ENCODE data around the gene CCDC14. TPM values are rescaled to one million over a fixed set of nuclear protein-coding genes. Genes with fewer than 3 reads are reported as not detected.

CCDC14 gene
- polyA plus RNA-seq, 3 donors from 2014 or later: 0.17 to 6.4 (median 1.1) TPM

DNA sequence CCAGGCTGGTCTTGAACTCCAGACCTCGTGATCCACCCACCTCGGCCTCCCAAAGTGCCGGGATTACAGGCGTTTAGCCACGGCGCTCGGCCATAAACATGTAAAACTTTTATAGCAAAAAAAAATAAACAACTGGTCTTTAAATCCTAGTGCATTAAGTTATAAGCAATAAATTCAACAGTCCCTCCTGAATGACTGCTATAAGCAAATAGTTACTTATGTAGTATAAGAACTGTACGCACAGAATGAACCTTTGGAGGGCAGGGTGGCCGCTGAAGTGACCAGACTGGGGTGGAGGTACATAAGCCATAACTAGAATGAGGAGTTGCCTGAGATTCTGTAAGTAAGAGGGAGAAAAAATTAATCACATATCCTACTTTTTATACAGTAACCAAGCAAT, 12.6 kb downstream of the CCDC14 start:
- H3K36me3 Mint-ChIP-seq: peaks cover 16 to 44% (median 30%) of the 10 kb centered on the region in 3 donors
- no peak overlapping the region for H3K4me3 Mint-ChIP-seq
- H3K27ac Mint-ChIP-seq: no peak overlapping the region
- DNase-seq: no peak
- H3K27me3 Mint-ChIP-seq (ENCODE audit: low read depth in 3 of 3): no peaks in the 10 kb centered on the region
- no peaks in the 10 kb centered on the region for H3K9me3 Mint-ChIP-seq
- no peaks in the 10 kb centered on the region for H3K4me1 Mint-ChIP-seq

DNA sequence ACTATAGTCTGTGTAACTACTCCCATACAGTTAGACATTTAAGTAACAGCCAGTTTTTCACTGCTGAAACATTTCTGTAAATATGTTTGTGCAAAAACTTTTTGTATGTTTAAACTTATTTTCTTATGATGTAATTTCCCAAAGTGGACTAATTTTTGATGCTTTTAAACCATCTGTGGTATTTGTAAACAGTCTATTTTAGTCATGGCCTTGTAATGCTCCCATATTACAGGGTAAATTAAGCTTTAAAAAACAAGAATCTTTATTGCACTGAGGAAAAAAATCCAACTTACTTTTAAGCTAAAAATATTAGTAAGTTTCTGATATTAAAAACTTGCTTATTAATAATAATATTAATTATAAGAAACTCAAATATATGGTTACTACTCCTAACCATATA, 13.5 kb downstream of the CCDC14 start:
- no peak for DNase-seq
- H3K27me3 Mint-ChIP-seq (ENCODE audit: low read depth in 3 of 3): no peaks in the 10 kb centered on the region
- H3K4me1 Mint-ChIP-seq: no peaks in the 10 kb centered on the region
- H3K4me3 Mint-ChIP-seq: no peak overlapping the region
- H3K27ac Mint-ChIP-seq: no peak overlapping the region
- H3K36me3 Mint-ChIP-seq: peaks cover 20 to 41% (median 32%) of the 10 kb centered on the region in 3 donors
- H3K9me3 Mint-ChIP-seq: no peaks in the 10 kb centered on the region

GRCh38 chr3:123941542-123941941, 19.5 kb downstream of the CCDC14 start:
- H3K4me3 Mint-ChIP-seq: no peak overlapping the region
- H3K27me3 Mint-ChIP-seq (ENCODE audit: low read depth in 3 of 3): no peaks in the 10 kb centered on the region
- H3K9me3 Mint-ChIP-seq: no peaks in the 10 kb centered on the region
- no peaks in the 10 kb centered on the region for H3K4me1 Mint-ChIP-seq
- peaks cover 27 to 36% (median 30%) of the 10 kb centered on the region in 3 donors for H3K36me3 Mint-ChIP-seq
- no peak overlapping the region for H3K27ac Mint-ChIP-seq
- DNase-seq: no peak

DNA sequence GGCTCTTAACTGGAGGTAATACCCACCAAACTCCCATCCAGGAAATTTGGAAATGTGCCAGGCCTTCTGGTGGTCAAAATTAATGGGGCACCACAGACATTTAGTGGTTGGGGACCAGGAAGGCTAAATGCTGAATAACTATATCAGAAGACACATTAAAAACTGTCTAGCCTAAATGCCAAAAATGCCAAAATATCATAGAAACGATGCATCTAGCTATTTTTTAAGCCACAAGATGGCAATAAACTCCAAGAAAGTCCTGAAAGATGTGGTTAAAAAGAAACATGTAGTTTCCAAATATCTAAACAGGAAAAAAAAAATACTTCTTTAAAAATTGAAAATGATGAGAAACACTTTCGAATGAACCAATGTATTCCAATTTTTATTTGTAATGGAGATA, 19.9 kb downstream of the CCDC14 start:
- Mint-ChIP-seq H3K27me3 (ENCODE audit: low read depth in 3 of 3) (no peaks in the 10 kb centered on the region), H3K4me3 (no peak overlapping the region), H3K36me3 (peaks cover 27 to 37% (median 30%) of the 10 kb centered on the region in 3 donors), H3K27ac (no peak overlapping the region), H3K4me1 (no peaks in the 10 kb centered on the region), H3K9me3 (no peaks in the 10 kb centered on the region)
- DNase-seq: no peak

DNA sequence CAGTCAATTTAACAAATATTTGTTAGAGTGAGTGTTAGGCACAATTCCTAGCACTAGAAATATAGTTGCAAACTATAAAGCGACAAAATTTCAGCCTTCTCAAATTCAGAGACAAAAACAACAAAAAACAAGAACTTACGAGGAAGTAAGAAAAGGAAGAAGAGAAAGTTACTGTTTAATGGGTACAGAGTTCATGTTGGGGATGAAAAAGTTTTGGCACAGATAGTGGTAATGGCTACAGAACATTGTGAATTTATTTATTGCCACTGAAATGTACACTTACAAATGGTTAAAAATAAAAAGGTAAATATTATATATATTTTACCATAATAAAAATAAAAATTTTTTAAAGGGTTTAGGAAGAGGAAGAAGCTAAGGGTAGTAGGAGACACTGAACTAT, 21.3 kb downstream of the CCDC14 start:
- H3K27ac Mint-ChIP-seq: no peak overlapping the region
- no peaks in the 10 kb centered on the region for H3K9me3 Mint-ChIP-seq
- H3K4me1 Mint-ChIP-seq: no peaks in the 10 kb centered on the region
- peaks cover 26 to 38% (median 35%) of the 10 kb centered on the region in 3 donors for H3K36me3 Mint-ChIP-seq
- no peak for DNase-seq
- no peak overlapping the region for H3K4me3 Mint-ChIP-seq
- no peaks in the 10 kb centered on the region for H3K27me3 Mint-ChIP-seq (ENCODE audit: low read depth in 3 of 3)

GRCh38 chr3:123936400-123936799, 24.6 kb downstream of the CCDC14 start:
- no peak for DNase-seq
- peaks cover 34 to 43% (median 39%) of the 10 kb centered on the region in 3 donors for H3K36me3 Mint-ChIP-seq
- H3K4me3 Mint-ChIP-seq: no peak overlapping the region
- H3K9me3 Mint-ChIP-seq: no peaks in the 10 kb centered on the region
- no peaks in the 10 kb centered on the region for H3K27me3 Mint-ChIP-seq (ENCODE audit: low read depth in 3 of 3)
- H3K27ac Mint-ChIP-seq: no peak overlapping the region
- H3K4me1 Mint-ChIP-seq: no peaks in the 10 kb centered on the region

DNA sequence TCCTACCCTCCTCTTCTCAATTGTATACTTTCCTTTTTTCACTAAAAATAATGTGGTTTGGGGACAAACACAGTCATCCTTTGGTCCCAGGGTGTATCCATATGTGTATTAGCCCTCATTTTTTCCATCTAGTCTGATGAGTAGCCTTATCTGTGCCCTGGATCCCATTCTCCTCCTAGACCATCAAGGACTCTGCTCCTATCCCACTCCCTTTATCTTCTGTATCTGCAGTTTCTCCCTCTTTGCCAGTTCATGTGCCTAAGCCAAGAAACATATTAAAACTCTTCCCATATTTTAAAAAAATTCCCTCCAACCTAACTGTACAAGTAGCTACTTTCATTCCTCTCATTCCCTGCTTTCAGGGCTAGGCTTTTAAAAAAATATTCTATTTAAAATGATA, 25.2 kb downstream of the CCDC14 start:
- Mint-ChIP-seq H3K4me1 (no peaks in the 10 kb centered on the region), H3K27me3 (ENCODE audit: low read depth in 3 of 3) (peaks cover 0 to under 1% (median 0%) of the 10 kb centered on the region in 3 donors), H3K27ac (no peak overlapping the region), H3K9me3 (no peaks in the 10 kb centered on the region), H3K4me3 (no peak overlapping the region), H3K36me3 (peaks cover 35 to 46% (median 41%) of the 10 kb centered on the region in 3 donors)
- no peak for DNase-seq

- Mint-ChIP-seq H3K4me1 (no peaks in the 10 kb centered on the region), H3K9me3 (no peaks in the 10 kb centered on the region), H3K27me3 (ENCODE audit: low read depth in 3 of 3) (peaks cover 0 to 2% (median 0%) of the 10 kb centered on the region in 3 donors), H3K27ac (no peak overlapping the region), H3K4me3 (no peak overlapping the region), H3K36me3 (peaks cover 28 to 43% (median 36%) of the 10 kb centered on the region in 3 donors)
- DNase-seq: no peak
These were observed 26.8 kb downstream of the CCDC14 start for GRCh38 chr3:123934250-123934649.

DNA sequence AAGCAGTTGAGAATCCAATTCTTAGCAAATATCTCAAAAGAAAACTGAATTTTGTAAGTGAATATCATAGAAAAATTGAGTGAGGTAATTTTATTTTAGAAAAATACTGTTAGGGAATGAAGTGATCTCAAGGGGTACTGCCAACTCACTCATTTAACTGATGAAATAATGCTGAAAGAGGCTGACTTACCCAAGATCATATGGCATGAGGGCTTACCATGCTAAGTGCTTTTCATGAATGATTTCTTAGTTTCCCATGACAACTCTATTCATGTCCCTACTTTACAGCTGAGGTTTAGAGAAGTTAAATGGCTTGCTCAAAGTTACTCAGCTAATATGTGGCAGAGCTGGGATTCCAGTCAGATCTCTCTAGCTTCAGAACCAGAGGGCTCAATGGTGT, 30.6 kb downstream of the CCDC14 start:
- H3K4me1 Mint-ChIP-seq: no peaks in the 10 kb centered on the region
- no peak overlapping the region for H3K27ac Mint-ChIP-seq
- H3K4me3 Mint-ChIP-seq: no peak overlapping the region
- H3K36me3 Mint-ChIP-seq: peaks cover 22 to 38% (median 37%) of the 10 kb centered on the region in 3 donors
- no peak for DNase-seq
- peaks cover 0 to 2% (median 0%) of the 10 kb centered on the region in 3 donors for H3K27me3 Mint-ChIP-seq (ENCODE audit: low read depth in 3 of 3)
- H3K9me3 Mint-ChIP-seq: no peaks in the 10 kb centered on the region

DNA sequence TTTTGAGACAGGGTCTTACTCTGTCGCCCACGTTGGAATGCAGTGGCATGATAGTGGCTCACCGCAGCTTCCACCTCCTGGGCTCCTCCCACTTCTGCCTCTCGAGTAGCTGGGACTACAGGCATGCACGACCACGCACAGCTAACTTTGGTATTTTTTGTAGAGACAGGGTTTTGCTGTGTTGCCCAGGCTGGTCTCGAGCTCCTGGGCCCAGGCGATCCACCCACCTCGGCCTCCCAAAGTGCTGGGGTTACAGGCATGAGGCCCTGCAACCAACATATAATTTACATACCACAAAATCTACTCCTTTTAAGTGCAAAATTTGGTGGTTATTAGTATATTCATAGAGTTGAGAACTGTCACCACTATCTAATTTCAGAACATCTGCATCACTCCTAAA, 31.7 kb downstream of the CCDC14 start:
- peaks cover 0 to 6% (median under 1%) of the 10 kb centered on the region in 6 donors for H3K9me3 Mint-ChIP-seq
- no peak for DNase-seq
- no peaks in the 10 kb centered on the region for H3K4me1 Mint-ChIP-seq
- H3K27me3 Mint-ChIP-seq (ENCODE audit: low read depth in 3 of 3): peaks cover 0 to 2% (median 0%) of the 10 kb centered on the region in 3 donors
- no peak overlapping the region for H3K4me3 Mint-ChIP-seq
- H3K27ac Mint-ChIP-seq: no peak overlapping the region
- peaks cover 30 to 47% (median 47%) of the 10 kb centered on the region in 3 donors for H3K36me3 Mint-ChIP-seq

GRCh38 chr3:123926396-123926795, 34.6 kb downstream of the CCDC14 start:
- peaks cover 12 to 28% (median 18%) of the 10 kb centered on the region in 6 donors for H3K9me3 Mint-ChIP-seq

GRCh38 chr3:123920868-123921267, 40.2 kb downstream of the CCDC14 start:
- peaks cover 21 to 47% (median 35%) of the 10 kb centered on the region in 6 donors for H3K9me3 Mint-ChIP-seq
- no peak for DNase-seq
- peaks cover 58 to 74% (median 72%) of the 10 kb centered on the region in 3 donors for H3K36me3 Mint-ChIP-seq
- no peak overlapping the region for H3K4me3 Mint-ChIP-seq
- no peaks in the 10 kb centered on the region for H3K4me1 Mint-ChIP-seq
- H3K27ac Mint-ChIP-seq: no peak overlapping the region
- H3K27me3 Mint-ChIP-seq (ENCODE audit: low read depth in 3 of 3): peaks cover 0 to 2% (median 0%) of the 10 kb centered on the region in 3 donors

More at GRCh38 chr3:123926396-123926795, 34.6 kb downstream of the CCDC14 start:
- H3K4me1 Mint-ChIP-seq: no peaks in the 10 kb centered on the region
- H3K36me3 Mint-ChIP-seq: peaks cover 43 to 59% (median 52%) of the 10 kb centered on the region in 3 donors
- no peak overlapping the region for H3K27ac Mint-ChIP-seq
- H3K4me3 Mint-ChIP-seq: no peak overlapping the region
- DNase-seq: no peak
- peaks cover 0 to 4% (median 0%) of the 10 kb centered on the region in 3 donors for H3K27me3 Mint-ChIP-seq (ENCODE audit: low read depth in 3 of 3)

- Mint-ChIP-seq H3K27me3 (ENCODE audit: low read depth in 3 of 3) (peaks cover 0 to 2% (median 0%) of the 10 kb centered on the region in 3 donors), H3K36me3 (peaks cover 59 to 70% (median 69%) of the 10 kb centered on the region in 3 donors), H3K9me3 (peaks cover 20 to 47% (median 35%) of the 10 kb centered on the region in 6 donors), H3K4me1 (no peaks in the 10 kb centered on the region), H3K27ac (no peak overlapping the region), H3K4me3 (no peak overlapping the region)
- DNase-seq: no peak
These were observed 40.6 kb downstream of the CCDC14 start for GRCh38 chr3:123920383-123920782.

DNA sequence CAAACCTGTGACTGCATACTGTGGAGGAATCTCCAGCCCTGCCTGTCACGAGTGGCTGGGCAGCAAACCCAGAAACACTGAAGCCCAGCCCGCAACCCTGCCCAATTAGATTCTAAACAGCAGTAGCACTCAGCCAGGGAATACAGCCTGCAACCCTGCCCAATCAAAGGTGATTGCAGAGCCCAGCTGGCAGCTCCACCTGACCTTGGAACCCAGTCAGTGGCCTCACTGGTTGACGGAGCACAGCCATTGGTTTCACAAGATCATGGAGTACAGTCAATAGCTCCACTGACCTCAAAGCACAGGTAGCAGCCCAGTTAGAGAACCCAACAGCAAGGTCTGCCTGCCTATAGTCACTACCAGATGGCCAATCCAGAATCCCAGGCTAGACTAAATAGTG, 41.7 kb downstream of the CCDC14 start:
- no peak overlapping the region for H3K27ac Mint-ChIP-seq
- peaks cover 57 to 67% (median 66%) of the 10 kb centered on the region in 3 donors for H3K36me3 Mint-ChIP-seq
- H3K9me3 Mint-ChIP-seq: peaks cover 15 to 46% (median 35%) of the 10 kb centered on the region in 6 donors
- H3K27me3 Mint-ChIP-seq (ENCODE audit: low read depth in 3 of 3): peaks cover 0 to 2% (median 0%) of the 10 kb centered on the region in 3 donors
- H3K4me3 Mint-ChIP-seq: no peak overlapping the region
- DNase-seq: no peak
- no peaks in the 10 kb centered on the region for H3K4me1 Mint-ChIP-seq

DNA sequence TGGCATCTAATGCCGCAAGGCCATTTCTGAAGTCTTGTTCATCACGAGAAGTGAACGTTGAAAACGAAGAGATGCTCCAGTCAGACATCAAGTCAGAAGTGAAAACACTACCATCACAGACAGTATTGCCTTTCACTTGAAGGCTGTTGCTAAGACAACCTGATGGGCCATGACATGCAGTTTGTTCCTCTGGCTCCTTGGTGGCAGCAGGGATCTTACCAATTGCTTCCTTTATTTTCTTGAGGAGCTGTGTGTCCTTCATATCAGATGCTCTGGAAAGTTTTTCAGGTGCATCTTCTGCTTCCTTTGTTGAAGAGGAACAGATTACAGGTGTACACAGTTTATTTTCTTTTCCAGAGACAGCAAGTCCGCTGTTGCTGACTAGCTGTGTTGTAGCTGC, 46.2 kb downstream of the CCDC14 start:
- DNase-seq: no peak
- Mint-ChIP-seq H3K27ac (no peak overlapping the region), H3K4me3 (no peak overlapping the region), H3K36me3 (peaks cover 18 to 24% (median 22%) of the 10 kb centered on the region in 3 donors), H3K27me3 (ENCODE audit: low read depth in 3 of 3) (no peaks in the 10 kb centered on the region), H3K9me3 (peaks cover 0 to 4% (median 1%) of the 10 kb centered on the region in 6 donors), H3K4me1 (no peaks in the 10 kb centered on the region)
